HG02970 (cell line): Measurements from ENCODE around the gene TNFSF4.

Source experiments
- ATAC-seq: cut with Tn5 transposase; IDR thresholded peaks from one replicate; pipeline ENCODE4 v1.9.1; 2021; ENCODE audit warnings: mild to moderate bottlenecking, moderate library complexity, moderate number of reproducible peaks; ENCODE audit not compliant: unreplicated experiment, low FRiP score

TNFSF4 gene

DNA sequence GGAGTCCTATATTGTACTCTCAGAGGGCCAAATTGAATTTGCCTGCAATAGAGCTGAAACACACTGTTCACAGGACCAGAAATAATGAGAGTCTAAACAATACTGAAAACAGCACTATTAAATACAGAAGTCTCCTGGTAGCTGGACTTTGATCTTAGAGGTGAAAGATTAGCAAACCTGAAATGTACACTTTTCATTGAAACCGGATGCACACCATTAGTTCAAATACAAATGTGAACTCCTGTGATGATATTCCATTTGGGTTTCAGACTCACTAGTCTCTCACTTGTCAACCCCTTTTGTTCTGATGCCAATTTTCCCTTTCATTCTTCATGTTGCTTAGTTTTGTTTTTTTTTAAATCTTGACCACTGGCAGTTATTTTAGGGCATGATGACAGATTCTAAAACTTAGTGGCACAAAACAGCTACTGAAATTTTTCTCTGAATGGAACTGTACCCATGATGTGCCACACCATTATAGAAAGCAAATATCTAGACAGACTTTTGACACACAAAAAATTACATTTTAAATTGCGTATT, 5.9 kb upstream of the TNFSF4 start:
- peak; percentile 80 for ATAC-seq

DNA sequence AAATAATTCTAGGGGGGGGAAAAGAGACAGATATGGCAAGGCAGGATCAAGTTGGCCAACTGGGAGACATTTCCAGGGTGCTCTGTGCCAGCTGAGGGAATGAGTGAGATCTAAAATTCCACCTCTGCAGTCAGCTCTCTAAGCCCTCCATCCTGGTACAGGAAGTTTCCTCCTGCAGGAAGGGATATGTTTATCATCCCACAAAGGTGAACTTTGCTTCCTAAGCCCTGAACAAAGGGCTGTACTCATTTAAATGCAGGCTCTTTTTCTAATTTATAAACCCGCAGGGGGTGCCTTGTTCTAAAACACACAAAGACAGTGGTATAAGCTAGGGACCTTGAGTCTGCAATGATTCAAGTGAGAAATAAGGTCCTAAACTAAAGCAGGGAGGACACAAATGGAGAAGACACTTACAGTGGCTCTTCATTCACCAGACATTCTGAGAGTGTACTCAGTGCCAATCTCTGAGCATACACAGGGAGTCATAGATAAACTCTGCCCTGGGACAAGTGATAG, 3.6 kb upstream of the TNFSF4 start:
- no peak for ATAC-seq

DNA sequence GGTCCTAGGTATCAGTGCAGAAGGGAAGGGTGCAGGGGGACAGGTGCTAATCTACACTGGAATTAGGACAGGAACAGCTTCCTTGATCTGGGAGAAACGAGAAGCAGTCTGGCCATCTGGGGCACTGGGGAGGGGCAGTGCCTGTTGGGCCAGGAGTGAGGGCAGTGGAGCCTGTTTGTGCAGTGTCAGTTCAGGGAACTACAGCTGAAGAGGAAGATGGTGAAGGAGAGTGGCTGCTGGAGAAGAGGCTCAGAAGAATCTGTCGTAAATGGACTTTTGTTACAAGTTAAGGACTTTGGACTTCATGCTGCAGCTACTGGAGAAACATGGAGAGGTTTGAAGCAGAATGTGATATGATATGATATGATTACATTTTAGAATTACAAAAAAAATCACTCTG, 3.2 kb upstream of the TNFSF4 start:
- ATAC-seq: no peak

DNA sequence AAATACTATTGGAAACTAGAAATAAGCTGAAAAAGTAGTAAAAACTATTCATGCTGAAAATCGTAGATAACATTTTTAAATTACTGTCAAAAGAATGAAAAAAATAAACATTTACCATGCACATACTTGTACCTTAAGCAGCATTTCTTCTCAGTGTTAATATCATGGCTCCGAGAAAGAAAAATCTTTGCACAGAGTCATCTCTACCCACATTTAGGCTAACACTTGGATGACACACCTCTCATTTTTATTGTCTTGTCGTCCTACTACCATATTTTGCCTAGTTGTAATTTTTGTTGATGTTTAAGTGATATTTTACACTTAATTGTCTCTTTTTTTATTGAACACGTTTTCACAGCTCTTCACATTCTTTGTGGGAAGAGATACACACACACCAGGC, 1.7 kb upstream of the TNFSF4 start:
- no peak for ATAC-seq

DNA sequence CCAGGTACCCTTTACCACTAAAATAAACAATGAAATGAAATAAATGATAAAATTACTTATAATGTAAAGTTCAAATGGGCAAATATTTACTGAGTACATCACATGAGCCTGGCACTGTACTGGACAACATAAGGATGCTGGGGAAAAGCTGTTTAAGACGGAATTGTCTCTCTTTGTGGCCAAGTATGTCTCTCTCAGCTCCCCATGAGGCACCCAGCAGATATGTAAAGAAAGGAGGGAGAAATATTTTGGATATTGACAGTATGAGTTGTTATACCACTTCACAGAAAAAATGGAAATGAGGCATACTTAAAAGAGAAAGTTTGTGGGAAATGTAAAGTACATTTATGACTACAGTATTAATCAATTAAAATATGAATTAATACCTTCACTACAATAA, 1.0 kb upstream of the TNFSF4 start:
- ATAC-seq: no peak

DNA sequence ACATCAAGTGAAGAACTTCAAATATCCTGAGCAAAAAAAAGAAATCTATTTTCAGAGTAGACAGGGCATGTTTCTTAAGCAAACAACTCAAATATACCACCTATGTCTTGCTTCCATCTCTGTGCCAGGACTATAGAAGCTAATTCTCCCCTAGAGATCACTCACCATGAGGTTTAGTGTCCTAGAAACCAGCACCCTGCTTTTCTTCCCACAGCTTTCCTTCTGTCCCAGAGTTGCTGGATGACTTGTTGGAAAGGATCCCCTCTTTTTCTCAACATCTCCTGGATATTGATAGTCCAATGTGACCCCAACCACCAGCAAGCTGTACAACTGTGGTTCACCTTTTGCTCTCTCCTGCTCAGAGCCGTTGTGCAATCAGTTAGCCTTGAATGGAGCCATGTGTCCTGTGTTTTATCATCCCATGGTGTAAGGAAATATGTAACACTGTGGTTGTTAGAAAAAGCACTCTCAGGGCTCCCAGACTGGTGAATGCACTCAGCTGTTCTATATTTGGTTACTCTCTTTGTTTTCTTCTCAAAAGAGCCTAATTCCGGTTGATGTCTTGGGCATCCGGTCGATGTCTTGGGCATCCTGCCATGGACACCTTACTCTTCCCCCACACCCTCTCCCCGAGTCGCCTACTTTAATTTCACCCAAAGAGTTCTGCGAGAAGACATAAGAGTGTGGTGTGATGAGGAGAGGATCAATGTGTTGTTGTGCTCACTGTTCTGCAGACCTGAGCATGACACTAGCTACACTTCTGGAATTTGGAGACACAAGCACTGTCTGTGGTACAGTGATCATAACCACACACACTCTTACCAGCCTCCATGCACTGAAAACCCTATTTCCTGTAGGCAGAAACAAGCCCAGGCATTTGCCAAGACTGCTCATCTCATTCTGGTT, 1.7 kb downstream of the TNFSF4 start:
- no peak for ATAC-seq

DNA sequence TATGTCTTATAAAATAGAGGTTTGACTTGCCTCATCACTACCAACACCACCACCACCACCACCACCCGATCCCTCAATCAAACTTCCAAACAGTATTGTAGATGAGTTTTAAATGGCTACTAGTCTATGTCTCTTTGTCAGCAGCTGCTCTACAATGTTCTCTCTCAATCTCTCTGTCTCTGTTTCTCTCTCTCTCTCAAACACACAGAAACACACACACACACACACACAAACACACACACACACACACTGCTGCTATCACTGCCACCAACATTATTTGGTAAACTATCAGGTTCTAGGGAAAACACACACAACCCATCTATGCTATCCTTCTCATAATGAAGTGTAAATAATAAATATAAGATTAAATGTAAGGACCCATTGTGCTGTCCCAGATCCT, 2.4 kb downstream of the TNFSF4 start:
- no peak for ATAC-seq

DNA sequence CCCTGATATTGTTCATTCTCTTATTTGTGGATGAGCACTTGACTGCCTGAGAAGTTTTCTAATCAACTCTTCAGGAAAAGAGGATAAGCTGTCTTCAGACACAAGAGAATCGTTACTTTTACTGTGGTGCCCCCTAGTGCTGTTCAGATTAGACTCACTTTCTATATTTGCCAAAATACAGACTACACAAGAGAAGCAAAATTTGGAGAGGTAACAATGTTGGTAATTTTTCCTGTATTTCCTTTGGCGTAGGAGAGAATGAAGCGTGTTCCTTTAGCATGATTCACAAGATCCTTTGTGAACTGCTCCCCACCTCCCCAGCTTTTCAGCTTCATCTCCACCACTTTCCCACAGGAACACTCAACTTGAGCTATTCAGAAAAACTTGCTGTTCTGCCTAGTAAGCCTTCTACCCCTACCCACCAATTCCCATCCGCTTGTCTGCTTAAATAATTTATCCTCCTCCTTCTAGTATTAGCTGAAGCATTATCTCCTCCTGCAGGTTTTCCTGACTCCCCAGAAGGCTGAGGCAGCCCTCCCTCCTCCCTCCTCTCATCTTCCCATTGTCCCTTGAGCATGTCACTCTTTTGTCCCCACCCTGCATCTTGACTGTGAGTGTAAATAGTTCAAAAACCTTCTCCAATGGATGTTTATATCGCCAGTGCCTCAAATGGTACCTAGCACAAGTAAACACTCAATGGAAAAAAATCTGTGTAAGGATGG, 4.5 kb downstream of the TNFSF4 start:
- no peak for ATAC-seq

DNA sequence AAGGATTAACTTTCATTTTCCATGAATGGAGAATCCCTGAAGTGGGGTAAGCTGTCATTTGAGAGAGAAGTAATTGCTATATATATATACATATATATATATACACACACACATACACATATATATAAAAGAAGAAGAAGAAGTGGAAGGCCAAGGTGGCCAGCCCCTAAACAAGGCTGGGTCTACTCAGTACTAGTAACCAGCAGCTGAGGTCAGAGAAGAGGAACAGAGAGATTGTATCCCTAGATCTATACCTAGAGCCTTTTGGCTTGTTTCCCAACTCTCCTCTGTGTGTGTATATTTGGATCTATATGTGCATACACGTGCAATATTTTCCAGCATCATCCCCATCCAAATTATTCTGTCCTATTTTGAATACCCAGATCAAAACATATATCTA, 5.2 kb downstream of the TNFSF4 start:
- no peak for ATAC-seq

DNA sequence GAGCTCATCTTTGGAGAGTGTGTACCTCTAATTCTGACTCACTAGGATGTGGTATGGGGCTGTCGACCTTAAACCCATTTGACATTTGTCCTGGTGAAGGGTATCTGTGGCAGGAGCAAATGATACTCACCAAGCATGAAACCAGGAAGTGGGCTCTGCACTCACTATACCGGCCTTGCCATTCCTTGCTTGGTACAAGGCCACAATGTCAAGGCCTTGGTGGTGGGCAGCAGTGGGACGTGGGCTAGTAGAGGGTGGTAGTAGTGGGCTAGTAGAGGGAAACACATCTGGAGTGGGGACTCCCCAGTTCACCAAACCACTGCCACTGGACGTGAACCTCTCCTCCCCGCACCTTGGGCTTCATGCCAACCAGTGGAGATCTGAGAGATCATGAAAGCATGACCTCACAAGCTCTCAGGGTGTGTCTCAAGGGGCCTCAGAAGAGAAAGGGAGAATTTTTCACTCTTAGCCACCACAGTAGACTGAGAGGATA, 11.5 kb downstream of the TNFSF4 start:
- ATAC-seq: peak; percentile 62

DNA sequence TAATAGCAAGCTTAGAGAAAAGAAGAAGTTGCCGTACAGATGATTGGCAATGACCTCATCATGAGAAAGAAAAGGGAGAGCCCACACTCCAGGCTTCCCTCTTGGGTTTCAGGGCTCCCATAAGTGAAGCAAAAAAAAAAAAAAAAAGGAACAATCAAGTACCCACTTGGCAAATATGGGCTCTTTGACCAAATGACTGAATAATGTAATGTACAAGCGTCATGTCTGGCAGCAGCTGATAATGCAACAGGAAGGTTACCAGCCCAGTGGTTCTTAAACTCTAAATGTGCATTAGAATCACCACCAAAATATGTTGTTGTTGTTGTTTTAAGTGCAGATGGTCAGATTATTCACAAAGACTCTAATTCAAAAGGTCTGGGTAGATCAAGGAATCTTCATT, 13.5 kb downstream of the TNFSF4 start:
- no peak for ATAC-seq

DNA sequence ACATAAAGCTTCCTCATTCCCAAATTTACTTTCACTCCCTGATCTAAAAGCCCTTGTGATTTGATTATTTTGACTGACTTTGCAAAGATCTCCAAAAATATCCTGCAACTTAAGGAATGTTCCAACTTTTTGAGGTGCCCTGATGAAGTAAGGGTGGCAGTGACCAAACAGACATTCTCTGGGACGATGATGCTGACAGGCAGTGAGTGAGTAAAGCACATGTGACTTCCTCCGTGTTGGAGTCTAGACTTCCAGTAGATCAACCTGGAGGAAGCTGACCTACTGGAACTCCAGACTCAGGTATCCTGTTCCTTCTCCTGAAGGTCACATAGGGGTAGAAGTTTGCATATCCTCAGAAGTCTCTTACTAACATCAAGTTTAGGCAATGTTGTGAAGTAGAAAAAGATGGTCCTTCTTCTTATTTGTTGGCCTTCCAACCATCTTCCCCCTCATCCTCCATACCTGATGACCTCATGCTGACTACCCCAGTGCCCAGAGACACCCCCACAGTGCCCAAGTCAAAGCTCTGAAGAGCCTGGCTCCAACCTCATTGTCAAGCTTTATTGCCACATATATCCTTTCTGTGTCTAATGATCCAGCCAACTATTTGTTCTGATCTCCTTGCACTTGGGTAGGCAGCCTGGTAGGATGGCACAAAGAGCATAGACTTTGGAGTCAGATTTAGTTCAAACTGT, 16.0 kb downstream of the TNFSF4 start:
- ATAC-seq: no peak

DNA sequence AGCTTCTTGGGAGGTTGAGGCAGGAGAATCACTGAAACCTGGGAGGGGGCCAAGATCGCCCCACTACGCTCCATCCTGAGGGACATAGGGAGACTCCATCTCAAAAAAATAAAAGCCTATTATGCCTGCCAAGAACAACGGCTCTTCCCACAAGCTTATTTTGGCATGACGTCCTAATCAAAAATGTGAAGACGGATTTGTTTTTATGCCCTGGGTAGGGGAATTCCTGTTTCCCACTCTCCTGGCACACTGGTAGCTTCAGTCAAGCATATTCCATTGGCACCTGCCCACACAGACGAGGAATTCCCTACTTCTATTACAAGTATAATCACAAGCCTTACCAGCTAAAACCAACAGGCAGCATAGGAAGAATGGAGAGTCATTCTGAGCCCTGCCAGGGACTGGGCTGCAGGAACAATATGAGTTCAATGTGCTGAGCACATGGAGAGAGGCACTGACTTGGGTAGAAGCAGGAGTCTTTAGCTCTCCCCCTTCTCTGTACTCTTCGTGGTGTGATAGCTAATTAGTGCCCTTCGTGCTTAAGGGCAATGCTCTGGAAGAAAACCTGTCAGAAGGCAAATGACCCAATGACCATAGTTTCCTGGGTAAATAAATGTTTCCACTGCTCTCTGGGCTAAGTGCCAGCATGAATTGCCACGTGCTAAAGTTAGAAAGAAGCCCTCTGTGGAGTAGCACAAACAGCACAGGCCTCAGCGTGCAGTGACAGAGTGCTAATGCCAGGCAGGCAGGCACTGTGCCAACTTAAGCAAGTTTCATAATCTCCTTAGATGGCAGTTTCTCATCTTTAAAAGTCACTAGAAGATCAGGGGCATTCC, 16.8 kb downstream of the TNFSF4 start:
- ATAC-seq: no peak

DNA sequence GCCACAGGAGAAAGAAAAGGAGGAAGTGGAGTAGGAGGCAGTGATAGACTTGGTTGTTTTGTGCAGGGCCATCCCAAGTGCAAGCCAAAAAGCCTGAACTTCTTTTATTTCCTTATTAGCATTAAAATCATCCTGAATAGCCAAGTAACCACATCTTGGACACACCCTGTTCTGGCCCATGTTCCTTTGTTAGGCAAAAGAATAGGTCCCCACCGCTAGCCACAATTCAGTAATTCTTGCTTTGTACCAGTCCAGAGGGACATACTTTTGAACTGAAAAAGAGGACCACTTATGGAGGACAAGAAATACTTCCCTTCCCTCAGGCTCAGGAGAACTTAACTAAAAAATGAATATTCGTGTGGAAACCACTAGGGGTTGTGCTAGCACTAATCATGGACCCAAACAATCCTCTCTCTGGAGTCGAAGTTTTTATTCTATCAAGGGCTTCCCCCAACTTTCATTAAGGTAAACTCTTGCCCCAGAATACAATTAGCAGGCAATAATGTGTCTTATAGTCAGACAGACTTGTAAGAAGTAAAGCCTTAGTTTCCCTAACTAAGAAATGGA, 19.4 kb downstream of the TNFSF4 start:
- no peak for ATAC-seq

DNA sequence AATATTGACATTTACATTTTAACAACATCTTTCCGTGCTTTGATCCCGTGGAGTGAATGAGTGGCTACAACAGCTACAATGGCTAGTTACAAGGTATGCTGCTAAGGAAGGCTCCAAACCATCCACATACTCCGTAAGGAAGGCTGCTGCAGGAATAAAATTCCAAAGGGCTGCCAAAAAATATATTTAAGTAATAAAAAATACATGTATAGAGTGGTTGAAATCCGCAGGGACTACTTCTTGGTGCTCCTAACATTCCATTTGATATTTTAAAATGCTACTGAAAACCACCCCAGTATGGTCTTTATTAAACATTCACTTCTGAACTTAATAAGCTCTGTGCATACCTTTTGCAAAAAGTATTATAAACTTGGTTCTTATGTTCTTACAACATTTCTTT, 25.3 kb downstream of the TNFSF4 start:
- no peak for ATAC-seq

DNA sequence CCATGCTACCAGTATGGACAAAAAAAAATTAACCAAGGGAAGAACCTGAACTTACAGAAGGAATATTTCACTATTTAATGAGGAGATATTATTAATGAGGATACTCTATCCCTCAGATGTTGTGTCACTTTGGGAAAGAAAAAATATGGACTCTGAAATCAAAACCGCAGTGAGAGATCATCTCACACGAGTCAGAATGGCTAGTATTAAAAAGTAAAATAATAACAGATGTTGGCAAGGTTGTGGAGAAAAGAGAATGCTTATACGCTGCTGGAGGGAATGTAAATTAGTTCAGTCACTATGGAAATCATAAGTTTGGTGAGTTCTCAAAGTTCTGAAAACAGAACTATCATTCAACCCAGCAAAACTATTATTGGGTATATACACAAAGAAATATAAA, 30.9 kb downstream of the TNFSF4 start:
- no peak for ATAC-seq

DNA sequence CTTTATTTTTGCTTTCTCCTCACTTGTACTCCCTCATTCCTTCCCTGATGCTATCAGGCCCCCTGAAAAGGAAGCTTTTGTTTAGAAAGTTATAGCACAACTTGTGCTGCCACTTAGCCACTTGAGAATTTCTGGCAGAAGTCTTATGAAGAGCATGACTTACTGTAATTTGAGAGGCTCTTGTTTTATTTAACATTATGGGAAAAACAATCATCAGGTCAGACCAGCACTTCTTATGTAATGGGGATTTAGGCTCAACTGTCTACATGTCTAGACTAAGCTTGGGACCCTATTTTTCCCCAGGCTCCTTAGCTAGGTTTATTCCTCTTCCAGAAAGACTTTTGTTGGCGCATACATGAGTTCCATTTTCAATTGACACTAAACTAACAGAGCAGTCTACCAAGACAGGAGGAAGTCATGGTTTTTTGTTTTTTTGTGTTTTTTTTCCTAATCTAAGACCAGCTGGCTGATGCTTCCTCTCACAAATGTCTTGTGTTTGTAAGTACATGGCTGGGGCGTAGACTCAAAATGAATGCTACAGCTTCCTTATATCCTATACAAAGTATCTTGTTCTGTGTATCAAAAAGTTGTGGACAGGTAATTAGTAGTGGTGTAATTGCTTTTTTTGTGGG, 31.5 kb downstream of the TNFSF4 start:
- no peak for ATAC-seq

DNA sequence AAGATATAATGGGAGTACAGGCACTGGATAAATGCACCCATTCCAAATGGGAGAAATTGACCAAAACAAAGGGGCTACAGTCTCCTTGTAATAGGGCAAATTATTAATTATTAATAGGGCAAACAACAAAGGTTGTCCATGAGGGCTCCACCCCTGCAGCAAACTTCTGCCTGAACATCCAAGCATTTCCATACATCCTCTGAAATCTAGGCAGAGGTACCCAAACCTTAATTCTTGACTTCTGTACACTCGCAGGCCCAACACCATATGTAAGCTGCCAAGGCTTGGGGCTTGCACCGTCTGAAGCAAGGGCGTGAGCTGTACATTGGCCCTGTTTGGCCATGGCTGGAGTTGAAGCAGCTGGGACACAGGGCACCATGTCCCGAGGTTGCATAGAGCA, 33.7 kb downstream of the TNFSF4 start:
- ATAC-seq: no peak

DNA sequence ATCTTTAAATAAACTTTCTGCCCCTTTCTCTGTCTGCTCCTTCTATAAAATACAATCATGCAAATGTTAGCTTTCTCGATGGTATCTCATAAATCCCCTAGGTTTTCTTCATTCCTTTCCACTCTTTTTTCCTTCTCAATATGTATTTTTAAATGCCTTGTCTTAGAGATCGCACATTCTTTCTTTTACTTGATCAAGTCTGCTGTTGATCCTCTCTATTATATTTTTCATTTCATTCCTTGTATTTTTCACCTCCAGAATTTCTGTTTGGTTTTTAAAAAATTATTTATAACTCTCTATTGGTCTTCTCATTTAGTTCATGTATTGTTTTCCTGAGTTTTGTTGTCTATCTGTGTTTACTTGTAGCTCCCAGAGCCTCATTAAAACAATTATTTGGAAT, 36.0 kb downstream of the TNFSF4 start:
- ATAC-seq: no peak
